Measurements from ENCODE around the gene SRSF4. TPM values are rescaled to one million over a fixed set of nuclear protein-coding genes. Genes with fewer than 3 reads are reported as not detected.

SRSF4 gene
- 39.6 and 53.7 TPM in 2 replicates for total RNA-seq

GRCh38 chr1:29181413-29182225 is at the start of gene SRSF4:
TSS of gene SRSF4 (minus strand) at chr1:29181900. CDS start at chr1:29181752, 148 bp downstream.

GRCh38 chr1:29230553-29231378 is 49.1 kb upstream of the SRSF4 start, which contains the start of gene MECR:
TSS of gene MECR (minus strand) at chr1:29230934. CDS start at chr1:29230906, 28 bp downstream.

GRCh38 chr1:29123887-29124365 is 57.8 kb downstream of the SRSF4 start, which contains the start of gene TMEM200B:
TSS of gene TMEM200B (minus strand) at chr1:29123903. CDS start at chr1:29121828, 2,075 bp downstream.

Other genes with a start within 250 kb of the SRSF4 start
- 0.36 and 1.6 TPM in 2 replicates for gene TMEM200B, start 58.0 kb downstream of the SRSF4 start, total RNA-seq
- gene MECR, start 49.0 kb upstream of the SRSF4 start, total RNA-seq: 17.3 and 17.4 TPM in 2 replicates
- 4.8 and 10.0 TPM in 2 replicates for gene PTPRU, start 54.6 kb upstream of the SRSF4 start, total RNA-seq